K562 (cell line): Measurements from ENCODE around the gene AMDHD1. TPM values are rescaled to one million over a fixed set of nuclear protein-coding genes. Genes with fewer than 3 reads are reported as not detected.

Source experiments
- polyA plus RNA-seq, 8 experiments: library from polyadenylated mRNA; depleted of rRNA in 4 of 8; stranded (reverse) in 5 of 8; unstranded in 3 of 8; fragments of >200 nt; fragmentation: Nextera tagmentation in 2 of 8; fragmentation: Illumina TruSeq in 1 of 8; extraction: Ambion mirVana in 2 of 8; extraction: Trizol in 1 of 8; gene quantifications; 2 replicates each; pipeline versions ENCODE4 v1.2.1 to v1.2.3, GENCODE V29; 2011 to 2014; ENCODE audit warnings: inconsistent platforms in 1 of 8, missing spikeins in 1 of 8
- total RNA-seq, 7 experiments: library from RNA; depleted of rRNA in 6 of 7; stranded (reverse); fragments of >200 nt in 6 of 7; fragmentation: Illumina TruSeq in 2 of 7; extraction: Trizol in 2 of 7; gene quantifications; 2 replicates each; pipeline versions ENCODE4 v1.2.1 to v1.2.3, GENCODE V29; 2011 to 2021; ENCODE audit warnings: low replicate concordance in 1 of 7

Gene AMDHD1
- total and polyA plus RNA-seq, 9 of the 15 experiments (the other 6 are each of a cell fraction or from before 2014, with no cell fraction given), result not detected

Other genes starting within 250 kb of the AMDHD1 start
- not detected in 2 replicates for gene NTN4, start 152.6 kb upstream of the AMDHD1 start, total RNA-seq (2014; rRNA removed)
- gene NTN4, start 152.6 kb upstream of the AMDHD1 start, total RNA-seq (2014; rRNA removed; fragmentation: Illumina TruSeq; extraction: Trizol), result not detected in 2 replicates
- not detected in 2 replicates for gene NTN4, start 152.6 kb upstream of the AMDHD1 start, total RNA-seq (2015; rRNA removed; fragmentation: Illumina TruSeq; extraction: Trizol)
- gene NTN4, start 152.6 kb upstream of the AMDHD1 start, total RNA-seq (2021), result 0.13 TPM in 1 of 2 replicates, not detected in the other
- not detected in 2 replicates for gene NTN4, start 152.6 kb upstream of the AMDHD1 start, polyA plus RNA-seq (2011; rRNA removed)
- not detected in 2 replicates for gene NTN4, start 152.6 kb upstream of the AMDHD1 start, polyA plus RNA-seq (2014; fragmentation: Illumina TruSeq; extraction: Trizol)
- not detected for gene NTN4, start 152.6 kb upstream of the AMDHD1 start, polyA plus RNA-seq (2014; fragmentation: Nextera tagmentation; extraction: Ambion mirVana)
- not detected in 2 replicates for gene NTN4, start 152.6 kb upstream of the AMDHD1 start, polyA plus RNA-seq (2014; rRNA removed)
- gene SNRPF, start 84.4 kb upstream of the AMDHD1 start, total RNA-seq (2014; rRNA removed), result 70.4 and 83.6 TPM in 2 replicates
- 99.2 and 103 TPM in 2 replicates for gene SNRPF, start 84.4 kb upstream of the AMDHD1 start, total RNA-seq (2014; rRNA removed; fragmentation: Illumina TruSeq; extraction: Trizol)
- gene SNRPF, start 84.4 kb upstream of the AMDHD1 start, total RNA-seq (2015; rRNA removed; fragmentation: Illumina TruSeq; extraction: Trizol), result 104 and 118 TPM in 2 replicates
- gene SNRPF, start 84.4 kb upstream of the AMDHD1 start, total RNA-seq (2021), result 66.1 and 67.0 TPM in 2 replicates
- gene SNRPF, start 84.4 kb upstream of the AMDHD1 start, polyA plus RNA-seq (2011; rRNA removed), result 37.9 and 54.6 TPM in 2 replicates
- 91.4 and 93.6 TPM in 2 replicates for gene SNRPF, start 84.4 kb upstream of the AMDHD1 start, polyA plus RNA-seq (2014; fragmentation: Illumina TruSeq; extraction: Trizol)
- gene SNRPF, start 84.4 kb upstream of the AMDHD1 start, polyA plus RNA-seq (2014; fragmentation: Nextera tagmentation; extraction: Ambion mirVana), result 100 to 1,000 TPM; 181 to 205 TPM
- 76.0 and 80.5 TPM in 2 replicates for gene SNRPF, start 84.4 kb upstream of the AMDHD1 start, polyA plus RNA-seq (2014; rRNA removed)
- gene CCDC38, start 717 bp upstream of the AMDHD1 start, total RNA-seq (2014; rRNA removed), result not detected in 2 replicates
- not detected in 2 replicates for gene CCDC38, start 717 bp upstream of the AMDHD1 start, total RNA-seq (2014; rRNA removed; fragmentation: Illumina TruSeq; extraction: Trizol)
- not detected in 2 replicates for gene CCDC38, start 717 bp upstream of the AMDHD1 start, total RNA-seq (2015; rRNA removed; fragmentation: Illumina TruSeq; extraction: Trizol)
- not detected in 2 replicates for gene CCDC38, start 717 bp upstream of the AMDHD1 start, total RNA-seq (2021)
- not detected in 2 replicates for gene CCDC38, start 717 bp upstream of the AMDHD1 start, polyA plus RNA-seq (2011; rRNA removed)
- not detected in 2 replicates for gene CCDC38, start 717 bp upstream of the AMDHD1 start, polyA plus RNA-seq (2014; fragmentation: Illumina TruSeq; extraction: Trizol)
- not detected for gene CCDC38, start 717 bp upstream of the AMDHD1 start, polyA plus RNA-seq (2014; fragmentation: Nextera tagmentation; extraction: Ambion mirVana)
- not detected in 2 replicates for gene CCDC38, start 717 bp upstream of the AMDHD1 start, polyA plus RNA-seq (2014; rRNA removed)
- gene HAL, start 53.0 kb downstream of the AMDHD1 start, total RNA-seq (2014; rRNA removed), result not detected in 2 replicates
- gene HAL, start 53.0 kb downstream of the AMDHD1 start, total RNA-seq (2014; rRNA removed; fragmentation: Illumina TruSeq; extraction: Trizol), result not detected in 2 replicates
- gene HAL, start 53.0 kb downstream of the AMDHD1 start, total RNA-seq (2015; rRNA removed; fragmentation: Illumina TruSeq; extraction: Trizol), result 0.04 TPM in 1 of 2 replicates, not detected in the other
- 0.20 TPM in 1 of 2 replicates, not detected in the other for gene HAL, start 53.0 kb downstream of the AMDHD1 start, total RNA-seq (2021)
- gene HAL, start 53.0 kb downstream of the AMDHD1 start, polyA plus RNA-seq (2011; rRNA removed), result 0.03 and 0.36 TPM in 2 replicates
- gene HAL, start 53.0 kb downstream of the AMDHD1 start, polyA plus RNA-seq (2014; fragmentation: Illumina TruSeq; extraction: Trizol), result 0.03 and 0.04 TPM in 2 replicates
- gene HAL, start 53.0 kb downstream of the AMDHD1 start, polyA plus RNA-seq (2014; fragmentation: Nextera tagmentation; extraction: Ambion mirVana), result not detected
- 0.28 TPM in 1 of 2 replicates, not detected in the other for gene HAL, start 53.0 kb downstream of the AMDHD1 start, polyA plus RNA-seq (2014; rRNA removed)
- 25.2 and 27.8 TPM in 2 replicates for gene LTA4H, start 92.3 kb downstream of the AMDHD1 start, total RNA-seq (2014; rRNA removed)
- 42.9 and 47.0 TPM in 2 replicates for gene LTA4H, start 92.3 kb downstream of the AMDHD1 start, total RNA-seq (2014; rRNA removed; fragmentation: Illumina TruSeq; extraction: Trizol)
- 39.2 and 40.5 TPM in 2 replicates for gene LTA4H, start 92.3 kb downstream of the AMDHD1 start, total RNA-seq (2015; rRNA removed; fragmentation: Illumina TruSeq; extraction: Trizol)
- gene LTA4H, start 92.3 kb downstream of the AMDHD1 start, total RNA-seq (2021), result 32.9 and 33.2 TPM in 2 replicates
- gene LTA4H, start 92.3 kb downstream of the AMDHD1 start, polyA plus RNA-seq (2011; rRNA removed), result 39.3 and 57.4 TPM in 2 replicates
- gene LTA4H, start 92.3 kb downstream of the AMDHD1 start, polyA plus RNA-seq (2014; fragmentation: Illumina TruSeq; extraction: Trizol), result 45.8 and 58.1 TPM in 2 replicates
- gene LTA4H, start 92.3 kb downstream of the AMDHD1 start, polyA plus RNA-seq (2014; fragmentation: Nextera tagmentation; extraction: Ambion mirVana), result 10 to 100 TPM; 37.6 to 46.8 TPM
- 35.7 and 42.9 TPM in 2 replicates for gene LTA4H, start 92.3 kb downstream of the AMDHD1 start, polyA plus RNA-seq (2014; rRNA removed)